Measurements from ENCODE around the gene PCYT1B.

PCYT1B gene

GRCh38 chrX:24525455-24525854, 121.7 kb downstream of the PCYT1B start:
- DNase-seq (ENCODE audit: low read depth) = no peak

- no peak for DNase-seq (ENCODE audit: low read depth)
Measured at GRCh38 chrX:24520472-24520871, 126.7 kb downstream of the PCYT1B start.

GRCh38 chrX:24515447-24515846, 131.7 kb downstream of the PCYT1B start:
- DNase-seq (ENCODE audit: low read depth) = no peak

DNA sequence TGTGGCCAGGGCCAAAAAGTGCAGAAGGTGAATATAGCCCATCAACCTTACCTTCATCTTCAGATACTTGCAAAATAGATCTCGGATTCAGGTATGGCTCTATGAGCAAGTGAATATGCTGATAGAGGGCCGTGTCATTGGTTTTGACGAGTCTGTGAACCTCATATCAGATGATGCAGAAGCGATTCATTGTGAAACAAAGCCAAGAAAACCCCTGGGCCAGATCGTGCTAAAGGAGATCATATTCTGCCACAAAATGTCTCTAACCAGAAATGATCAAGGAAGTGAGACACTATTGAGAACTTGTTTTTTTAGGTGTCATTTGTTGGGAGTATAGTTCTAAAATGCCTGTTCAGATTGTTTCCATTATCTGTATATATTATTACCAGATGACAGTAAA, 133.7 kb downstream of the PCYT1B start:
- DNase-seq (ENCODE audit: low read depth) = no peak

- no peak for DNase-seq (ENCODE audit: low read depth)
Measured at GRCh38 chrX:24508375-24508774, 138.8 kb downstream of the PCYT1B start.
